H1 (cell line): ENCODE results near the gene SENP3. TPM values are rescaled to one million over a fixed set of nuclear protein-coding genes. Genes with fewer than 3 reads are reported as not detected.

ENCODE experiments used
- BCL11A ChIP-seq, 2 experiments: IDR thresholded peaks; one replicate each; pipeline ENCODE4 v1.6.1; 2011; ENCODE audit warnings: low read depth in 2 of 2, low read length in 2 of 2, mild to moderate bottlenecking in 2 of 2
- CEBPB ChIP-seq: IDR thresholded peaks from 2 replicates; pipeline ENCODE4 v1.6.1; 2012; ENCODE audit warnings: low read depth, low read length
- POU5F1 ChIP-seq: IDR thresholded peaks from 2 replicates; pipeline ENCODE4 v1.6.1; 2011; ENCODE audit warnings: low read depth, mild to moderate bottlenecking, low read length, moderate library complexity
- SIN3A ChIP-seq, 2 experiments: IDR thresholded peaks in 1 of 2; conservative IDR thresholded peaks in 1 of 2; 2 replicates each; pipeline ENCODE4 v1.6.1; 2011 to 2012; ENCODE audit warnings: low read length in 2 of 2, improper control_type of control experiment in 1 of 2, low read depth in 1 of 2, mild to moderate bottlenecking in 1 of 2
- SIRT6 ChIP-seq: IDR thresholded peaks from one replicate; pipeline ENCODE4 v1.7.1; 2012; ENCODE audit warnings: low read length, inconsistent platforms
- SUZ12 ChIP-seq: fragments of 200-600 bp; sonication (generic); IDR thresholded peaks from 2 replicates; pipeline ENCODE4 v1.6.1; 2012; ENCODE audit warnings: mild to moderate bottlenecking, inconsistent platforms, low read length, moderate library complexity, mixed read lengths
- TAF1 ChIP-seq: IDR thresholded peaks from 2 replicates; pipeline ENCODE4 v1.6.1; 2011; ENCODE audit warnings: mild to moderate bottlenecking, low read depth, low read length
- TAF7 ChIP-seq: optimal IDR thresholded peaks from 2 replicates; pipeline ENCODE3; 2011; ENCODE audit warnings: low read depth, mild to moderate bottlenecking, inconsistent platforms, low read length, moderate library complexity, borderline replicate concordance
- TBP ChIP-seq: IDR thresholded peaks from 2 replicates; pipeline ENCODE4 v1.6.1; 2011; ENCODE audit warnings: low read depth, low read length, improper control_type of control experiment
- TCF12 ChIP-seq: IDR thresholded peaks from 2 replicates; pipeline ENCODE4 v1.6.1; 2011; ENCODE audit warnings: low read depth, mild to moderate bottlenecking, low read length
- polyA plus RNA-seq, 7 experiments: library from polyadenylated mRNA; depleted of rRNA in 3 of 7; stranded (reverse) in 5 of 7; unstranded in 2 of 7; fragments of >200 nt in 5 of 7; fragments of 200-250 nt in 2 of 7; gene quantifications; 1 replicate in 5 of 7; 2 replicates in 1 of 7; 4 replicates in 1 of 7; pipeline versions ENCODE4 v1.2.1 to v1.2.3, GENCODE V29; 2011 to 2013; ENCODE audit warnings: missing spikeins in 2 of 7, mixed read lengths in 2 of 7
- total RNA-seq: library from RNA; stranded (reverse); fragmentation: NEBNext Ultra II Directional; extraction: Animal tissue kit (Norgen Biotek cat#: 25700); gene quantifications from 2 replicates; pipeline ENCODE4 v1.2.1, GENCODE V29; 2021
- TF ChIP-seq, protein P1 (sequence below): fragments of 300-600 bp; sonication (generic); IDR thresholded peaks from 2 replicates; pipeline ENCODE4 v1.7.1; 2012; ENCODE audit warnings: low read length, moderate library complexity, mild to moderate bottlenecking, inconsistent platforms; ENCODE audit not compliant: insufficient replicate concordance

Gene SENP3
- total and polyA plus RNA-seq, 2 of the 8 experiments (the other 6 are each of a cell fraction or from before 2014, with no cell fraction given), result 86.2 to 129 TPM

GRCh38 chr17:7572588-7573323, 11.0 kb downstream of the SENP3 start (continued):
- TF ChIP-seq, protein P1, sequence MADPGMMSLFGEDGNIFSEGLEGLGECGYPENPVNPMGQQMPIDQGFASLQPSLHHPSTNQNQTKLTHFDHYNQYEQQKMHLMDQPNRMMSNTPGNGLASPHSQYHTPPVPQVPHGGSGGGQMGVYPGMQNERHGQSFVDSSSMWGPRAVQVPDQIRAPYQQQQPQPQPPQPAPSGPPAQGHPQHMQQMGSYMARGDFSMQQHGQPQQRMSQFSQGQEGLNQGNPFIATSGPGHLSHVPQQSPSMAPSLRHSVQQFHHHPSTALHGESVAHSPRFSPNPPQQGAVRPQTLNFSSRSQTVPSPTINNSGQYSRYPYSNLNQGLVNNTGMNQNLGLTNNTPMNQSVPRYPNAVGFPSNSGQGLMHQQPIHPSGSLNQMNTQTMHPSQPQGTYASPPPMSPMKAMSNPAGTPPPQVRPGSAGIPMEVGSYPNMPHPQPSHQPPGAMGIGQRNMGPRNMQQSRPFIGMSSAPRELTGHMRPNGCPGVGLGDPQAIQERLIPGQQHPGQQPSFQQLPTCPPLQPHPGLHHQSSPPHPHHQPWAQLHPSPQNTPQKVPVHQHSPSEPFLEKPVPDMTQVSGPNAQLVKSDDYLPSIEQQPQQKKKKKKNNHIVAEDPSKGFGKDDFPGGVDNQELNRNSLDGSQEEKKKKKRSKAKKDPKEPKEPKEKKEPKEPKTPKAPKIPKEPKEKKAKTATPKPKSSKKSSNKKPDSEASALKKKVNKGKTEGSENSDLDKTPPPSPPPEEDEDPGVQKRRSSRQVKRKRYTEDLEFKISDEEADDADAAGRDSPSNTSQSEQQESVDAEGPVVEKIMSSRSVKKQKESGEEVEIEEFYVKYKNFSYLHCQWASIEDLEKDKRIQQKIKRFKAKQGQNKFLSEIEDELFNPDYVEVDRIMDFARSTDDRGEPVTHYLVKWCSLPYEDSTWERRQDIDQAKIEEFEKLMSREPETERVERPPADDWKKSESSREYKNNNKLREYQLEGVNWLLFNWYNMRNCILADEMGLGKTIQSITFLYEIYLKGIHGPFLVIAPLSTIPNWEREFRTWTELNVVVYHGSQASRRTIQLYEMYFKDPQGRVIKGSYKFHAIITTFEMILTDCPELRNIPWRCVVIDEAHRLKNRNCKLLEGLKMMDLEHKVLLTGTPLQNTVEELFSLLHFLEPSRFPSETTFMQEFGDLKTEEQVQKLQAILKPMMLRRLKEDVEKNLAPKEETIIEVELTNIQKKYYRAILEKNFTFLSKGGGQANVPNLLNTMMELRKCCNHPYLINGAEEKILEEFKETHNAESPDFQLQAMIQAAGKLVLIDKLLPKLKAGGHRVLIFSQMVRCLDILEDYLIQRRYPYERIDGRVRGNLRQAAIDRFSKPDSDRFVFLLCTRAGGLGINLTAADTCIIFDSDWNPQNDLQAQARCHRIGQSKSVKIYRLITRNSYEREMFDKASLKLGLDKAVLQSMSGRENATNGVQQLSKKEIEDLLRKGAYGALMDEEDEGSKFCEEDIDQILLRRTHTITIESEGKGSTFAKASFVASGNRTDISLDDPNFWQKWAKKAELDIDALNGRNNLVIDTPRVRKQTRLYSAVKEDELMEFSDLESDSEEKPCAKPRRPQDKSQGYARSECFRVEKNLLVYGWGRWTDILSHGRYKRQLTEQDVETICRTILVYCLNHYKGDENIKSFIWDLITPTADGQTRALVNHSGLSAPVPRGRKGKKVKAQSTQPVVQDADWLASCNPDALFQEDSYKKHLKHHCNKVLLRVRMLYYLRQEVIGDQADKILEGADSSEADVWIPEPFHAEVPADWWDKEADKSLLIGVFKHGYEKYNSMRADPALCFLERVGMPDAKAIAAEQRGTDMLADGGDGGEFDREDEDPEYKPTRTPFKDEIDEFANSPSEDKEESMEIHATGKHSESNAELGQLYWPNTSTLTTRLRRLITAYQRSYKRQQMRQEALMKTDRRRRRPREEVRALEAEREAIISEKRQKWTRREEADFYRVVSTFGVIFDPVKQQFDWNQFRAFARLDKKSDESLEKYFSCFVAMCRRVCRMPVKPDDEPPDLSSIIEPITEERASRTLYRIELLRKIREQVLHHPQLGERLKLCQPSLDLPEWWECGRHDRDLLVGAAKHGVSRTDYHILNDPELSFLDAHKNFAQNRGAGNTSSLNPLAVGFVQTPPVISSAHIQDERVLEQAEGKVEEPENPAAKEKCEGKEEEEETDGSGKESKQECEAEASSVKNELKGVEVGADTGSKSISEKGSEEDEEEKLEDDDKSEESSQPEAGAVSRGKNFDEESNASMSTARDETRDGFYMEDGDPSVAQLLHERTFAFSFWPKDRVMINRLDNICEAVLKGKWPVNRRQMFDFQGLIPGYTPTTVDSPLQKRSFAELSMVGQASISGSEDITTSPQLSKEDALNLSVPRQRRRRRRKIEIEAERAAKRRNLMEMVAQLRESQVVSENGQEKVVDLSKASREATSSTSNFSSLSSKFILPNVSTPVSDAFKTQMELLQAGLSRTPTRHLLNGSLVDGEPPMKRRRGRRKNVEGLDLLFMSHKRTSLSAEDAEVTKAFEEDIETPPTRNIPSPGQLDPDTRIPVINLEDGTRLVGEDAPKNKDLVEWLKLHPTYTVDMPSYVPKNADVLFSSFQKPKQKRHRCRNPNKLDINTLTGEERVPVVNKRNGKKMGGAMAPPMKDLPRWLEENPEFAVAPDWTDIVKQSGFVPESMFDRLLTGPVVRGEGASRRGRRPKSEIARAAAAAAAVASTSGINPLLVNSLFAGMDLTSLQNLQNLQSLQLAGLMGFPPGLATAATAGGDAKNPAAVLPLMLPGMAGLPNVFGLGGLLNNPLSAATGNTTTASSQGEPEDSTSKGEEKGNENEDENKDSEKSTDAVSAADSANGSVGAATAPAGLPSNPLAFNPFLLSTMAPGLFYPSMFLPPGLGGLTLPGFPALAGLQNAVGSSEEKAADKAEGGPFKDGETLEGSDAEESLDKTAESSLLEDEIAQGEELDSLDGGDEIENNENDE, result no peak
- TF ChIP-seq CEBPB (no peak), BCL11A (IDR thresholded peaks at IDR 0.05; ENCODE audit: low read depth in 2 of 2, low read length in 2 of 2) (no peak), SIRT6 (no peak), TAF7 (peak; percentile 98), SUZ12 (no peak), TCF12 (no peak), TAF1 (peak; percentile 99), SIN3A (conservative IDR thresholded peaks at IDR 0.05 in 1 of 2, IDR thresholded peaks at IDR 0.05 in 1 of 2; ENCODE audit: low read depth in 1 of 2, low read length in 2 of 2) (peak in 1 of 2 experiments; percentile 65; a peak in 1 of 4 replicates), TBP (peak; percentile 97), POU5F1 (no peak)
